A549 (cell line): ENCODE measurements around the gene NOS3. TPM values are rescaled to one million over a fixed set of nuclear protein-coding genes. Genes with fewer than 3 reads are reported as not detected.

ENCODE experiments used
- ATAC-seq, 2 experiments: fragments of 200-7000 bp in 1 of 2; fragments of >200 bp in 1 of 2; cut with Nextera tagmentation in 1 of 2; cut with Tn5 transposase in 1 of 2; 3 replicates each; pipeline versions ENCODE4 v1.8.0 to v1.9.1; 2018 to 2020; ENCODE audit warnings: mild to moderate bottlenecking in 1 of 2, moderate library complexity in 1 of 2
- CTCF ChIA-PET: fragments of 300-600 bp; sonication (Branson Sonifier 250); formaldehyde crosslinking; extraction: SDS; loops from one replicate; lab custom pipeline; 2021; ENCODE audit warnings: antibody characterized with exemption, inconsistent platforms; lab: Yijun Ruan, JAX
- POLR2A ChIA-PET: fragments of 350-600 bp; formaldehyde crosslinking; extraction: SDS; loops from one replicate; lab custom pipeline; 2021; ENCODE audit warnings: antibody characterized with exemption, inconsistent platforms; lab: Yijun Ruan, JAX
- DNase-seq, 2 experiments: peaks; one replicate each; pipeline versions ENCODE4 v3.0.0 to v3.0.0-alpha.2; 2011 to 2016; ENCODE audit warnings: low read depth in 1 of 2, low spot score in 1 of 2
- FAIRE-seq: peaks from 2 replicates; lab custom pipeline; 2011; peaks lifted over from hg19 to GRCh38; lab: Jason Lieb, UNC
- H3K27ac ChIP-seq, 2 experiments: fragments of >200 bp; sonication (Bioruptor Twin); formaldehyde crosslinking; 3 replicates each; pipeline ENCODE4 v1.5.1; 2016 to 2017
- H3K4me1 ChIP-seq: fragments of >200 bp; sonication (Bioruptor Twin); formaldehyde crosslinking; 3 replicates; pipeline ENCODE4 v1.6.1; 2016
- H3K4me2 ChIP-seq: fragments of >200 bp; sonication (Bioruptor Twin); formaldehyde crosslinking; 3 replicates; pipeline ENCODE4 v1.6.1; 2016
- H3K4me3 ChIP-seq: fragments of >200 bp; sonication (Bioruptor Twin); formaldehyde crosslinking; 3 replicates; pipeline ENCODE4 v1.5.1; 2016
- H3K9me3 ChIP-seq: fragments of >200 bp; sonication (Bioruptor Twin); formaldehyde crosslinking; 3 replicates; pipeline ENCODE4 v1.6.1; 2016
- BCL3 ChIP-seq: fragments of >200 bp; sonication (Bioruptor Twin); formaldehyde crosslinking; IDR thresholded peaks from 3 replicates; pipeline ENCODE4 v1.6.1; 2016
- BHLHE40 ChIP-seq: IDR thresholded peaks from 2 replicates; pipeline ENCODE4 v1.6.1; 2012; ENCODE audit warnings: low read depth, low read length, inconsistent platforms
- CBX8 ChIP-seq: fragments of 200-600 bp; sonication (generic); IDR thresholded peaks from 2 replicates; pipeline ENCODE4 v1.6.1; 2016
- CEBPB ChIP-seq, 2 experiments: fragments of >200 bp in 1 of 2; sonication (Bioruptor Twin) in 1 of 2; formaldehyde crosslinking in 1 of 2; IDR thresholded peaks; 2 replicates each; pipeline ENCODE4 v1.6.1; 2012 to 2016
- CTCF ChIP-seq: fragments of >200 bp; sonication (Bioruptor Twin); formaldehyde crosslinking; IDR thresholded peaks from 3 replicates; pipeline ENCODE4 v1.5.1; 2016
- EHF ChIP-seq: fragments of 250-450 bp; sonication (Bioruptor Pico); IDR thresholded peaks from 2 replicates; pipeline ENCODE4 v1.5.0; 2020; ENCODE audit warnings: mild to moderate bottlenecking
- ESRRA ChIP-seq: fragments of 150-350 bp; IDR thresholded peaks from 2 replicates; pipeline ENCODE4 v1.6.1; 2014; ENCODE audit warnings: mild to moderate bottlenecking, low read length, borderline replicate concordance
- FOSB ChIP-seq: fragments of 250-450 bp; sonication (Bioruptor Pico); IDR thresholded peaks from 2 replicates; pipeline ENCODE4 v1.5.0; 2020; ENCODE audit warnings: mild to moderate bottlenecking, moderate library complexity
- FOXS1 ChIP-seq: fragments of 250-450 bp; sonication (Bioruptor Pico); IDR thresholded peaks from 2 replicates; pipeline ENCODE4 v1.5.0; 2020; ENCODE audit warnings: mild to moderate bottlenecking, moderate library complexity
- HDAC2 ChIP-seq: fragments of 200-600 bp; sonication (generic); IDR thresholded peaks from 2 replicates; pipeline ENCODE4 v1.6.1; 2016
- HMGXB4 ChIP-seq: fragments of 250-450 bp; sonication (Bioruptor Pico); IDR thresholded peaks from 2 replicates; pipeline ENCODE4 v1.5.0; 2021; ENCODE audit warnings: mild to moderate bottlenecking, moderate library complexity, borderline replicate concordance
- HOXB13 ChIP-seq: fragments of 250-450 bp; sonication (Bioruptor Pico); IDR thresholded peaks from 2 replicates; pipeline ENCODE4 v1.5.0; 2020; ENCODE audit warnings: low read depth, mild to moderate bottlenecking, moderate library complexity
- HOXB5 ChIP-seq: fragments of 250-450 bp; sonication (Bioruptor Pico); IDR thresholded peaks from 2 replicates; pipeline ENCODE4 v1.5.0; 2020; ENCODE audit warnings: mild to moderate bottlenecking, moderate library complexity
- MAFK ChIP-seq: fragments of 450-650 bp; IDR thresholded peaks from 2 replicates; pipeline ENCODE4 v1.6.1; 2014; ENCODE audit not compliant: partially characterized antibody
- NFE2L2 ChIP-seq: fragments of 150-350 bp; conservative IDR thresholded peaks from 2 replicates; pipeline ENCODE4 v1.6.1; 2014; ENCODE audit warnings: low read length
- NR3C1 ChIP-seq: fragments of >200 bp; sonication (Bioruptor Twin); formaldehyde crosslinking; IDR thresholded peaks from 3 replicates; pipeline ENCODE4 v1.6.1; 2017
- PHF8 ChIP-seq: fragments of 200-600 bp; sonication (generic); IDR thresholded peaks from 2 replicates; pipeline ENCODE4 v1.6.1; 2016; ENCODE audit warnings: low read depth, mild to moderate bottlenecking, antibody characterized with exemption, moderate library complexity, borderline replicate concordance
- REST ChIP-seq: fragments of 200-600 bp; sonication (generic); IDR thresholded peaks from 2 replicates; pipeline ENCODE4 v1.6.1; 2016; ENCODE audit warnings: antibody characterized with exemption, mild to moderate bottlenecking, moderate library complexity
- SREBF2 ChIP-seq: fragments of 450-650 bp; IDR thresholded peaks from 2 replicates; pipeline ENCODE4 v1.6.1; 2014; ENCODE audit warnings: mild to moderate bottlenecking, moderate library complexity
- TP53 ChIP-seq: fragments of 250-450 bp; sonication (Bioruptor Pico); IDR thresholded peaks from 2 replicates; pipeline ENCODE4 v1.5.0; 2021; ENCODE audit warnings: mild to moderate bottlenecking, moderate library complexity
- ZC3H11A ChIP-seq: fragments of 450-650 bp; IDR thresholded peaks from 2 replicates; pipeline ENCODE4 v1.6.1; 2014; ENCODE audit warnings: antibody characterized with exemption, mild to moderate bottlenecking
- WGBS: methylation state at CpG from one replicate; pipeline ENCODE4 v1.1.6; 2017; ENCODE audit errors: missing lambda C conversion rate; 5-methylcytosine and 5-hydroxymethylcytosine counted together
- polyA plus RNA-seq, 4 experiments: library from polyadenylated mRNA; depleted of rRNA in 3 of 4; stranded (reverse); fragments of >200 nt; fragmentation: RNase III in 1 of 4; extraction: RNeasy Plus Mini Kit Qiagen cat#74134 plus additional on column Dnase treatment in 1 of 4; gene quantifications; 2 replicates in 3 of 4; 3 replicates in 1 of 4; pipeline ENCODE4 v1.2.3, GENCODE V29; 2011 to 2017

Gene NOS3
- polyA plus RNA-seq, 2 of the 4 experiments (the other 2 are of a cell fraction): 0.52 to 0.71 TPM

- Histone ChIP-seq H3K4me3 (no peak overlapping the region), H3K4me2 (no peak overlapping the region), H3K4me1 (no peaks in the 10 kb centered on the region), H3K9me3 (no peaks in the 10 kb centered on the region), H3K27ac (no peak overlapping the region)
- TF ChIP-seq HOXB13 (CRISPR knock-in tag) (no peak), BHLHE40 (no peak), BCL3 (no peak)
- ChIA-PET CTCF (interaction anchor here (0.9 to 4.5 kb wide), 7 partner anchors 26 to 591 kb away, joined by 3 to 50 read pairs (median 18); partner anchors contain the start of gene REPIN1), POLR2A (no interaction called here)
- FAIRE-seq (no peak), ATAC-seq (no peak), DNase-seq (no peak)
- WGBS: 61% methylated on average over 24 of the region's 24 CpGs
Observed at GRCh38 chr7:150959739-150960734, 30.8 kb upstream of the NOS3 start.

- POLR2A ChIA-PET: no interaction called here
- Histone ChIP-seq H3K27ac (no peak overlapping the region), H3K4me3 (no peak overlapping the region), H3K4me1 (no peaks in the 10 kb centered on the region)
- CTCF ChIA-PET: interaction anchor here (1.2 to 5.9 kb wide), 22 partner anchors 8 to 163 kb away, joined by 3 to 95 read pairs (median 14); partner anchors contain the start of genes ATG9B and NOS3
- FAIRE-seq: no peak
- TF ChIP-seq EHF (CRISPR knock-in tag) (no peak), NR3C1 (no peak), ZC3H11A (no peak)
- TF ChIP-seq, all 56 proteins: peak for 0
- ATAC-seq (no peak), DNase-seq (no peak)
- 65% methylated on average over 13 of the region's 17 CpGs for WGBS
- Histone ChIP-seq H3K4me2 (no peak overlapping the region), H3K9me3 (no peaks in the 10 kb centered on the region)
Observed at GRCh38 chr7:150961510-150962289, 29.1 kb upstream of the NOS3 start.

- no peak for TF ChIP-seq CEBPB (IDR thresholded peaks at IDR 0.05)
- no peak for TF ChIP-seq REST
- no peak for TF ChIP-seq ESRRA
- no peak for TF ChIP-seq HOXB5 (CRISPR knock-in tag)
- TF ChIP-seq ZC3H11A: no peak
- TF ChIP-seq SREBF2: no peak
- no peak for TF ChIP-seq HMGXB4 (CRISPR knock-in tag)
- no peak for TF ChIP-seq TP53
- no peak for TF ChIP-seq HDAC2
- no peak for TF ChIP-seq CTCF
- no peak for TF ChIP-seq FOXS1 (CRISPR knock-in tag)
- TF ChIP-seq BCL3: no peak
- TF ChIP-seq MAFK: no peak
- TF ChIP-seq NFE2L2: no peak
- no peak for TF ChIP-seq CBX8
- TF ChIP-seq FOSB (CRISPR knock-in tag): no peak
- no peak for TF ChIP-seq PHF8
- TF ChIP-seq, all 56 proteins: peak for 0
- no peak for ATAC-seq
- DNase-seq: no peak
- WGBS: no CpG with 5 or more reads among the region's 2 CpGs
- no peak overlapping the region for H3K27ac ChIP-seq
- H3K4me2 ChIP-seq: no peak overlapping the region
- H3K9me3 ChIP-seq: no peaks in the 10 kb centered on the region
- H3K4me3 ChIP-seq: no peak overlapping the region
- CTCF ChIA-PET: interaction anchor here (0.6 to 5.9 kb wide), 28 partner anchors 9 to 1823 kb away, joined by 3 to 95 read pairs (median 12); partner anchors contain the start of genes ATG9B and NOS3
- FAIRE-seq: no peak
- POLR2A ChIA-PET: no interaction called here
- H3K4me1 ChIP-seq: no peaks in the 10 kb centered on the region
Observed at GRCh38 chr7:150962290-150962552, 28.6 kb upstream of the NOS3 start.
